Body of pancreas (tissue), 4 donors: ENCODE measurements around the gene EIF3K. TPM values are rescaled to one million over a fixed set of nuclear protein-coding genes. Genes with fewer than 3 reads are reported as not detected.

Experiments used
- ATAC-seq: fragments of 150-250 bp; one replicate; pipeline ENCODE4 v1.9.1; 2016
- DNase-seq, 4 donors: peaks; one replicate each; pipeline ENCODE4 v3.0.0-alpha.2; 2019
- H3K27ac ChIP-seq, 4 donors: fragments of 200-600 bp; sonication (generic); 1 replicate in 3 of 4; 2 replicates in 1 of 4; pipeline versions ENCODE4 v1.5.1 to v1.6.1; 2016 to 2019; ENCODE audit warnings: mild to moderate bottlenecking in 1 of 4, mixed read lengths in 1 of 4, moderate library complexity in 1 of 4
- H3K27me3 ChIP-seq, 2 donors: fragments of 200-600 bp; sonication (generic); one replicate each; pipeline ENCODE4 v1.6.0; 2016; ENCODE audit warnings: mild to moderate bottlenecking in 1 of 2
- H3K36me3 ChIP-seq, 2 donors: fragments of 200-600 bp; sonication (generic); replicated peaks in 1 of 2; 2 replicates each; pipeline ENCODE4 v1.5.1; 2016; ENCODE audit warnings: low read depth in 2 of 2; ENCODE audit not compliant: insufficient read depth in 1 of 2
- H3K4me1 ChIP-seq: fragments of 200-600 bp; sonication (generic); one replicate; pipeline ENCODE4 v1.6.0; 2016
- H3K4me3 ChIP-seq, 2 donors: fragments of 200-600 bp; sonication (generic); 1 replicate in 1 of 2; 2 replicates in 1 of 2; pipeline ENCODE4 v1.5.1; 2016 to 2019
- H3K9me3 ChIP-seq, 3 donors: fragments of 200-600 bp; sonication (generic); 1 replicate in 2 of 3; 2 replicates in 1 of 3; pipeline ENCODE4 v1.5.1; 2016
- POLR2A ChIP-seq, 3 donors: fragments of 450-650 bp; IDR thresholded peaks; one replicate each; pipeline ENCODE4 v1.6.1; 2016; ENCODE audit warnings: antibody characterized with exemption in 3 of 3, mild to moderate bottlenecking in 2 of 3
- WGBS, 2 donors: methylation state at CpG; one replicate each; pipeline ENCODE4 v1.1.5; 2017; 5-methylcytosine and 5-hydroxymethylcytosine counted together
- intact Hi-C: fragments of 100-400 bp; cut with DNase I; formaldehyde crosslinking; loops from one replicate; pipeline ENCODE4 v1.15.1; 2023
- total RNA-seq, 2 donors: library from RNA; depleted of rRNA; stranded (reverse); fragments of >200 nt; gene quantifications; one replicate each; pipeline ENCODE4 v1.1.0, GENCODE V29; 2016
- TF ChIP-seq, protein P1 (sequence below), 7 experiments: fragments of 450-650 bp in 4 of 7; fragments of 200-600 bp in 3 of 7; sonication (generic) in 3 of 7; IDR thresholded peaks; one replicate each; pipeline ENCODE4 v1.5.1; 2016 to 2019; ENCODE audit warnings: antibody characterized with exemption in 7 of 7

EIF3K gene
- total RNA-seq, 2 donors from 2014 or later, result 108 to 169 TPM

DNA sequence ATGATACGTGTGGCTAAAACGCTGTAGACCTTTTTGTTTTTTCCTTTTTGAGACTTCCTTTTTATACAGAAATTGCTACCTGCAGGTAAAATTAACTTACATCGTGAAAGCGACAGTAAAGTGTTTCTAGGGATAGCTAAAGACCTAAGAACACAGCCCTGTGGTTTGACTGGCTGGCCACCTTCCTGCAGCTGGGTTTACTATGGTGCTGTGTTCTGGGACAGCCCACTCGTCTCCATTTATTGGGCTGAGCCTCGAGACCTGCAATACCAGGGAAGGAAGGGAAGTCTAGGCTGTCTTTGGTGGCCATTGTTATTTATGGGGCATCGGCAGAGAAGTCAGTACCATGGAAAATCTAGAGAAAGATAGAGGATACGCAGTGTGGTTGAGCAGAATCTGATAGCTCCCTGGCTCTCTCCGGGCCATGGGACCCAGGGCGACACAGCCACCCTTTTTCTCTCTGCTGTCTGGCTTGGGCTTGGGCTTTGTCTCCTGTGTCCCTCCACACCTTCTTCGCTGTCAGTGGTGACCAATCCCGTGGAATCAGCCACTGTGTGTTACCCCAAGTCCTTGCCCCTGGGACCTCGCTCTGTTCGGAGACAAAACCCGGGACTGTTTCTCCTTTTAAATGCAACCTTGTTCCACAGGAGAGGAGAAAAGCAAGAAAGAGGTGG, 59.4 kb downstream of the EIF3K start:
- intact Hi-C loops, result no loop called here
- 68 to 74% methylated on average over 15 of the region's 15 CpGs for WGBS, 2 donors
- H3K9me3 ChIP-seq, result no peaks in the 10 kb centered on the region

DNA sequence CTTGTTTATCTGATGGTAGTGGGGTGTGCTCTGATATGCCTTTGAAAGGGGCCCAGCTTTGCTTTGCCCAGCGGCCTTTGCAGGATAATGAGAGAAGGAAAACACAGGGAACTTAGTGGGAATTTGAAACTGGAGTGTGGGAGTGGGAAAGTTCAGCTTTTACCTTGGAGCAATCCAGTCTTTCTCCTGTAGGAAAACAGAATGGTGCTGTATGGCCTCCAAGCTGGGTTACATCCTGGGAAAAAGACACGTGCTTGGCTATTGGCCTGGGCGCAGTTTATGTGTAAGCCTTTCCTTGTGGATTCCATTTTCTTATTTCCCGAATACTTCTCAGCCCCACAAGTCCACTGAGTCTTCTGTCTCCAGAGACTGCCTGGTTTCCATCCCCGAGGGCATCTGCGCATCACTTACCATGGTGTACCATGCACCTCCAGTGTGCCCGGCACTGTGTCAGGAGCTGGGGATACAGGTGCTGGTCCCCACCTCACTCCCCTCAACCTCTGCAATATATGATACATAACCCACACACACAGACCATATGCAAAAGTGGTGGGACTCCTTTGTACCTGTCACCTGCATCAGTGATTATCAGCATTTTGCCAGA, 60.0 kb downstream of the EIF3K start:
- H3K4me3 ChIP-seq, result no peak overlapping the region
- no peaks in the 10 kb centered on the region for H3K36me3 ChIP-seq
- WGBS, 2 donors, result 52 to 56% methylated on average over 7 of the region's 7 CpGs
- no peaks in the 10 kb centered on the region for H3K9me3 ChIP-seq
- no peaks in the 10 kb centered on the region for H3K27me3 ChIP-seq
- intact Hi-C loops, result no loop called here
- peak overlapping the region; percentile 57 to 99 (median 83) for H3K27ac ChIP-seq
- TF ChIP-seq, protein P1, sequence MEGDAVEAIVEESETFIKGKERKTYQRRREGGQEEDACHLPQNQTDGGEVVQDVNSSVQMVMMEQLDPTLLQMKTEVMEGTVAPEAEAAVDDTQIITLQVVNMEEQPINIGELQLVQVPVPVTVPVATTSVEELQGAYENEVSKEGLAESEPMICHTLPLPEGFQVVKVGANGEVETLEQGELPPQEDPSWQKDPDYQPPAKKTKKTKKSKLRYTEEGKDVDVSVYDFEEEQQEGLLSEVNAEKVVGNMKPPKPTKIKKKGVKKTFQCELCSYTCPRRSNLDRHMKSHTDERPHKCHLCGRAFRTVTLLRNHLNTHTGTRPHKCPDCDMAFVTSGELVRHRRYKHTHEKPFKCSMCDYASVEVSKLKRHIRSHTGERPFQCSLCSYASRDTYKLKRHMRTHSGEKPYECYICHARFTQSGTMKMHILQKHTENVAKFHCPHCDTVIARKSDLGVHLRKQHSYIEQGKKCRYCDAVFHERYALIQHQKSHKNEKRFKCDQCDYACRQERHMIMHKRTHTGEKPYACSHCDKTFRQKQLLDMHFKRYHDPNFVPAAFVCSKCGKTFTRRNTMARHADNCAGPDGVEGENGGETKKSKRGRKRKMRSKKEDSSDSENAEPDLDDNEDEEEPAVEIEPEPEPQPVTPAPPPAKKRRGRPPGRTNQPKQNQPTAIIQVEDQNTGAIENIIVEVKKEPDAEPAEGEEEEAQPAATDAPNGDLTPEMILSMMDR (IDR thresholded peaks at IDR 0.05), result peak in 2 of 7 experiments; percentile 3 to 8
- TF ChIP-seq POLR2A (IDR thresholded peaks at IDR 0.05), result no peak
- DNase-seq, result peak; percentile 59 to 83 (median 68)
- peaks cover 97% of the 10 kb centered on the region for H3K4me1 ChIP-seq
- no peak for ATAC-seq

More for the DNA sequence above, 59.4 kb downstream of the EIF3K start:
- no peak for ATAC-seq
- Histone ChIP-seq H3K4me1 (peaks cover 94% of the 10 kb centered on the region), H3K4me3 (no peak overlapping the region), H3K27me3 (no peaks in the 10 kb centered on the region), H3K27ac (peak overlapping the region; percentile 57 to 99 (median 83)), H3K36me3 (no peaks in the 10 kb centered on the region)
- no peak for TF ChIP-seq POLR2A (IDR thresholded peaks at IDR 0.05)
- TF ChIP-seq, protein P1 (IDR thresholded peaks at IDR 0.05), result no peak
- no peak for DNase-seq

DNA sequence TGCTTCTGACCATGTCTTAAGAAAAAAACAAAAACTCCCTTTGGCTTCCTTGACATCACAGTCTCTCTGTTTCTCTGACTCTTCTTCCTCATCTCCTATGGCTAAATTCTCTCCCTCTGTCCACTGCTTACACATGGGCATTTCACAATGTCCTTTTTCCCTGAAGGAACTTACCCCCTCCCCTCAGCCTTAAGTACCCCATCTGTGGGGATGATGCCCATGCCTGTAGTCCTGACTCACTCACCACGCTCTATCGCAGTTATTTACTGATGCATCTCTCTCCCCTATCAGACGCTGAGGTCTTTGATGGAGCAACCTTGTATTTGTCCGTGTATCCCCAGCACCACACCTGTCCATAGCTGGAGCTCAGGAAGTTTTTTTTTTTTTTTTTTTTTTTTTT, 60.9 kb downstream of the EIF3K start:
- DNase-seq, result no peak
- ATAC-seq, result no peak
- Histone ChIP-seq H3K4me1 (peaks cover 97% of the 10 kb centered on the region), H3K27me3 (no peaks in the 10 kb centered on the region), H3K9me3 (no peaks in the 10 kb centered on the region), H3K27ac (peak overlapping the region; percentile 57 to 99 (median 83)), H3K36me3 (no peaks in the 10 kb centered on the region), H3K4me3 (no peak overlapping the region)
- TF ChIP-seq, protein P1 (IDR thresholded peaks at IDR 0.05), result no peak
- no peak for TF ChIP-seq POLR2A (IDR thresholded peaks at IDR 0.05)
- WGBS, 2 donors, result 66 to 67% methylated on average over 4 of the region's 4 CpGs
- intact Hi-C loops, result no loop called here

DNA sequence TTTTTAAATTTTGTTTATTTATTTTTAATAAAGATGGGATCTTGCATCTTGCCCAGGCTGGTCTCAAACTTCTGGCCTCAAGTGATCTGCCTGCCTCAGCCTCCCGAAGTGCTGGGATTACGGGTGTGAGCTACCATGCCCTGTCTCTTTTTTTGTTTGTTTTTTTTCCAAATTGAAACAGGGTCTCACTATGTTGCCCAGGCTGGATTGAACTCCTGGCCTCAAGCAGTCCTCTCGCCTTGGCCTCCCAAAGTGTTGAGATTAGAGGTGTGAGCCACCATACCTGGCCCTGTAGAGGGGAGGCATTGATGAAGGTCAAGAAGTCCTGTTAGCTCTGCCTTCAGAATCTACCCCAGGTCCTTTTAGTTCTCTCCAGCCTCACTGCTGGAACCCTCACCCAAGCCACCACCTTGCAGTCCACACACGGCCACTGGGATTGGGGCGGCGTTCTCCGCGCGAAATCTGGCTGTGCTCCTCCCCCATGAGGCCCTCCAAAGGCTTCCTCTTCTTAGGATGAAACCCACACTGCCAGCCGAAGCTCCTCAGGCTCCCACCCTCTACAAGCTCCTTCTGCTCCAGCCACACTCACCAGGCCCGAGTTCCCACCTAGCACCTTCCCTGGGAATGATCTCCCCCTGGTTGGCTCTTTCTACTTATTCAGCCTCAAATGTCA, 63.3 kb downstream of the EIF3K start:
- H3K9me3 ChIP-seq, result no peaks in the 10 kb centered on the region
- DNase-seq (no peak), ATAC-seq (no peak)
- TF ChIP-seq, protein P1 (IDR thresholded peaks at IDR 0.05), result no peak
- no peak for TF ChIP-seq POLR2A (IDR thresholded peaks at IDR 0.05)
- no peaks in the 10 kb centered on the region for H3K27me3 ChIP-seq
- intact Hi-C loops, result no loop called here
- H3K4me1 ChIP-seq, result peaks cover 97% of the 10 kb centered on the region
- WGBS, 2 donors, result 87 to 96% methylated on average over 11 of the region's 11 CpGs
- no peak overlapping the region for H3K4me3 ChIP-seq
- no peaks in the 10 kb centered on the region for H3K36me3 ChIP-seq
- H3K27ac ChIP-seq, result peak overlapping the region; percentile 93 to 99 (median 98)
